ENCODE data around the gene CTNNA3. TPM values are rescaled to one million over a fixed set of nuclear protein-coding genes. Genes with fewer than 3 reads are reported as not detected.

Gene CTNNA3
- polyA plus RNA-seq, 1 donor from 2014 or later = 0.14 TPM

DNA sequence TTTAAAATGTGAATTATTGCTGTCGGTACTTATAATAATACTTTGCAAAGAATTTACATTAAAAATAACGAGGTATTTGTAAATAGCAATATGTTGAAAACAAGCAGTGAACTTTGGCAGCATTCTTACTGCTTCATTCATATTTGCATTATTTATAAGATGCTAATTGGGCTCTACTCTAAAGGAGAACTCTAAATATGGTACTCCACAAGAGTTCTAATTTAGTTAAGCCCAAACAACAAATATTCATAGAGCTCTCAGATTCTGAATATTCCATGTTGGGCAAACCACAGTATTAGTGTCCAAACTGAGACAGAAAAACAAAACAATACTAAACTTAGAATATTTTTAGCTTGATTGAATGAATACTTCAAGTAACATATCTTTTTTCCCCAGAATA lies 1674.6 kb downstream of the CTNNA3 start:
- Histone ChIP-seq H4K20me1 (ENCODE audit: insufficient read depth) (no peaks in the 10 kb centered on the region), H3K9me2 (ENCODE audit: insufficient read depth, low read length) (no peaks in the 10 kb centered on the region), H3K9ac (ENCODE audit: low read length) (no peak overlapping the region), H3K36me3 (ENCODE audit: insufficient read depth, low read length) (no peaks in the 10 kb centered on the region), H3K79me2 (replicated peaks; ENCODE audit: insufficient read depth, low read length) (no peaks in the 10 kb centered on the region), H3F3A (ENCODE audit: insufficient read depth, low read length, poor library complexity, severe bottlenecking) (no peaks in the 10 kb centered on the region), H3K4me2 (ENCODE audit: low read length) (no peak overlapping the region), H3K27ac (ENCODE audit: low read length) (no peak overlapping the region), H3K9me3 (ENCODE audit: low read length) (no peaks in the 10 kb centered on the region), H2AFZ (ENCODE audit: low read depth, low read length) (no peak overlapping the region), H3K27me3 (ENCODE audit: insufficient read depth, low read depth, low read length) (no peaks in the 10 kb centered on the region), H3K4me3 (ENCODE audit: low read length) (no peak overlapping the region)
- TF ChIP-seq EP300 (conservative IDR thresholded peaks at IDR 0.05; ENCODE audit: poor library complexity, severe bottlenecking) (no peak), TAF1 (IDR thresholded peaks at IDR 0.05; ENCODE audit: low read depth) (no peak), RAD21 (conservative IDR thresholded peaks at IDR 0.05) (no peak), EZH2 (IDR thresholded peaks at IDR 0.05; ENCODE audit: borderline replicate concordance, insufficient read depth, low read length, poor library complexity, severe bottlenecking) (no peak), POLR2AphosphoS5 (IDR thresholded peaks at IDR 0.05) (no peak), CTCF (IDR thresholded peaks at IDR 0.05; ENCODE audit: poor library complexity, severe bottlenecking) (no peak), SMC3 (conservative IDR thresholded peaks at IDR 0.05; ENCODE audit: poor library complexity) (no peak), MXI1 (conservative IDR thresholded peaks at IDR 0.05; ENCODE audit: poor library complexity, severe bottlenecking) (no peak)
- TF ChIP-seq, protein P1, sequence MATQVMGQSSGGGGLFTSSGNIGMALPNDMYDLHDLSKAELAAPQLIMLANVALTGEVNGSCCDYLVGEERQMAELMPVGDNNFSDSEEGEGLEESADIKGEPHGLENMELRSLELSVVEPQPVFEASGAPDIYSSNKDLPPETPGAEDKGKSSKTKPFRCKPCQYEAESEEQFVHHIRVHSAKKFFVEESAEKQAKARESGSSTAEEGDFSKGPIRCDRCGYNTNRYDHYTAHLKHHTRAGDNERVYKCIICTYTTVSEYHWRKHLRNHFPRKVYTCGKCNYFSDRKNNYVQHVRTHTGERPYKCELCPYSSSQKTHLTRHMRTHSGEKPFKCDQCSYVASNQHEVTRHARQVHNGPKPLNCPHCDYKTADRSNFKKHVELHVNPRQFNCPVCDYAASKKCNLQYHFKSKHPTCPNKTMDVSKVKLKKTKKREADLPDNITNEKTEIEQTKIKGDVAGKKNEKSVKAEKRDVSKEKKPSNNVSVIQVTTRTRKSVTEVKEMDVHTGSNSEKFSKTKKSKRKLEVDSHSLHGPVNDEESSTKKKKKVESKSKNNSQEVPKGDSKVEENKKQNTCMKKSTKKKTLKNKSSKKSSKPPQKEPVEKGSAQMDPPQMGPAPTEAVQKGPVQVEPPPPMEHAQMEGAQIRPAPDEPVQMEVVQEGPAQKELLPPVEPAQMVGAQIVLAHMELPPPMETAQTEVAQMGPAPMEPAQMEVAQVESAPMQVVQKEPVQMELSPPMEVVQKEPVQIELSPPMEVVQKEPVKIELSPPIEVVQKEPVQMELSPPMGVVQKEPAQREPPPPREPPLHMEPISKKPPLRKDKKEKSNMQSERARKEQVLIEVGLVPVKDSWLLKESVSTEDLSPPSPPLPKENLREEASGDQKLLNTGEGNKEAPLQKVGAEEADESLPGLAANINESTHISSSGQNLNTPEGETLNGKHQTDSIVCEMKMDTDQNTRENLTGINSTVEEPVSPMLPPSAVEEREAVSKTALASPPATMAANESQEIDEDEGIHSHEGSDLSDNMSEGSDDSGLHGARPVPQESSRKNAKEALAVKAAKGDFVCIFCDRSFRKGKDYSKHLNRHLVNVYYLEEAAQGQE (IDR thresholded peaks at IDR 0.05; ENCODE audit: borderline replicate concordance) = no peak

GRCh38 chr10:66008221-66008620 lies 1687.8 kb downstream of the CTNNA3 start:
- no peak overlapping the region for H3K4me3 ChIP-seq (ENCODE audit: low read length)
- no peak overlapping the region for H3K27ac ChIP-seq (ENCODE audit: low read length)
- H3K27me3 ChIP-seq (ENCODE audit: insufficient read depth, low read depth, low read length) = no peaks in the 10 kb centered on the region
- H3K9ac ChIP-seq (ENCODE audit: low read length) = no peak overlapping the region
- no peaks in the 10 kb centered on the region for H3K36me3 ChIP-seq (ENCODE audit: insufficient read depth, low read length)
- no peaks in the 10 kb centered on the region for H3F3A ChIP-seq (ENCODE audit: insufficient read depth, low read length, poor library complexity, severe bottlenecking)
- TF ChIP-seq SMC3 (conservative IDR thresholded peaks at IDR 0.05; ENCODE audit: poor library complexity) (no peak), MXI1 (conservative IDR thresholded peaks at IDR 0.05; ENCODE audit: poor library complexity, severe bottlenecking) (no peak), EZH2 (IDR thresholded peaks at IDR 0.05; ENCODE audit: borderline replicate concordance, insufficient read depth, low read length, poor library complexity, severe bottlenecking) (no peak), EP300 (conservative IDR thresholded peaks at IDR 0.05; ENCODE audit: poor library complexity, severe bottlenecking) (no peak), CTCF (IDR thresholded peaks at IDR 0.05; ENCODE audit: poor library complexity, severe bottlenecking) (no peak)
- TF ChIP-seq, protein P1 (IDR thresholded peaks at IDR 0.05; ENCODE audit: borderline replicate concordance) = no peak
- no peaks in the 10 kb centered on the region for H4K20me1 ChIP-seq (ENCODE audit: insufficient read depth)
- H3K9me2 ChIP-seq (ENCODE audit: insufficient read depth, low read length) = no peaks in the 10 kb centered on the region
- no peaks in the 10 kb centered on the region for H3K9me3 ChIP-seq (ENCODE audit: low read length)
- no peaks in the 10 kb centered on the region for H3K79me2 ChIP-seq (replicated peaks; ENCODE audit: insufficient read depth, low read length)
- no peak overlapping the region for H2AFZ ChIP-seq (ENCODE audit: low read depth, low read length)
- no peak overlapping the region for H3K4me2 ChIP-seq (ENCODE audit: low read length)
